ENCODE results near the gene ANKRD33B.

DNA sequence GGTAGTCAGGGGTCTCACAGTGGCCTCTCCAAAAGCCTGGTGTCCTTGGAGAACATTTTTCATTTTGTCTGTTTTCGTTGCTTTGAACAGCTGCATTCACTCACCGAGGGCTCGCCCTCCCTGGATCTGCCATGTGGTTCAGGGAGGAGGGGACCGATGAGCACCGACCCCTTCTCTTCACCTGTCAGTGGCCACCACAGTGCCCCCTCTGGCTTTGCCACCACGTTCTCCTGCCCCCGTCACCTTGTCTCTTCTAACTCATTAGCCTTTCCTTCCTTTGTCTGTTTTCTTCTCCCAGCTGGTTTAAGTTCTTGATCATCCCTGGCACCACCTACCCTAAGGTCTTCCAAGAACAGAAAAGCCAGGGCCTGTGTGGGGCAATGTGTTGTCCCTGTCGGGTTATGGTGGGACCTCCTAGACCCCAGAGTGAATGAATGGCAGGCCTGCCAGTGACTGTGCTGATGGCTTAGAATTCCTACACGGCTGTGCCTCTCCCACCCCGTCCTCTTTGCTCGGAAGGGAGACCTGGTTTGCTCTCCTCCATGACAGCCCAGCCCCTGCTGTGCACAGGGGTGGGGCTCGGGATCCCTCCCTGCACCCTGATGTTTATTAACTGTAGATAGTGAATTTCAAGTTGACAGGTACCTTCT lies 90.0 kb downstream of the ANKRD33B start:
- no peak for TF ChIP-seq CTCF (conservative IDR thresholded peaks at IDR 0.05 in 1 of 2, IDR thresholded peaks at IDR 0.05 in 1 of 2; ENCODE audit: low read depth in 1 of 2, low read length in 2 of 2)
- no peak for TF ChIP-seq EZH2 (IDR thresholded peaks at IDR 0.05; ENCODE audit: low read length, missing control alignments)

Data from fibroblast of lung (primary cell).